Large intestine (tissue), 3 donors: Measurements from ENCODE around the gene ZSCAN23. TPM values are rescaled to one million over a fixed set of nuclear protein-coding genes. Genes with fewer than 3 reads are reported as not detected.
"Not testable (repeated sequence)": the region's sequence is repeated elsewhere in the genome, so short reads cannot be mapped to it uniquely, and the experiment has no call there.

Source experiments
- DNase-seq, 2 donors: peaks; one replicate each; pipeline versions ENCODE4 v3.0.0 to v3.0.0-alpha.2; 2013
- H3K27ac ChIP-seq: one replicate; pipeline ENCODE4 v1.5.1; 2013; ENCODE audit warnings: low read length
- H3K27me3 ChIP-seq: 2 replicates; pipeline ENCODE4 v1.6.1; 2013; ENCODE audit warnings: low read length; ENCODE audit not compliant: control insufficient read depth, insufficient read depth
- H3K36me3 ChIP-seq: 2 replicates; pipeline ENCODE4 v1.6.1; 2013; ENCODE audit warnings: low read length; ENCODE audit not compliant: control insufficient read depth, insufficient read depth
- H3K4me1 ChIP-seq: one replicate; pipeline ENCODE4 v1.6.1; 2013; ENCODE audit warnings: low read length; ENCODE audit not compliant: control insufficient read depth, insufficient read depth
- H3K4me3 ChIP-seq: one replicate; pipeline ENCODE4 v1.5.1; 2013; ENCODE audit warnings: low read length
- H3K9me3 ChIP-seq: one replicate; pipeline ENCODE4 v1.6.1; 2013; ENCODE audit warnings: mild to moderate bottlenecking, low read depth, low read length, moderate library complexity; ENCODE audit not compliant: control insufficient read depth
- WGBS: methylation state at CpG from one replicate; pipeline ENCODE4 v1.1.5; 2013; ENCODE audit warnings: low lambda C conversion rate; ENCODE audit not compliant: insufficient coverage; 5-methylcytosine and 5-hydroxymethylcytosine counted together
- polyA plus RNA-seq: library from polyadenylated mRNA; unstranded; fragments of 120-200 nt; gene quantifications from one replicate; pipeline ENCODE4 v1.2.1, GENCODE V29; 2013

ZSCAN23 gene
- polyA plus RNA-seq, 1 donor: 3.6 TPM

DNA sequence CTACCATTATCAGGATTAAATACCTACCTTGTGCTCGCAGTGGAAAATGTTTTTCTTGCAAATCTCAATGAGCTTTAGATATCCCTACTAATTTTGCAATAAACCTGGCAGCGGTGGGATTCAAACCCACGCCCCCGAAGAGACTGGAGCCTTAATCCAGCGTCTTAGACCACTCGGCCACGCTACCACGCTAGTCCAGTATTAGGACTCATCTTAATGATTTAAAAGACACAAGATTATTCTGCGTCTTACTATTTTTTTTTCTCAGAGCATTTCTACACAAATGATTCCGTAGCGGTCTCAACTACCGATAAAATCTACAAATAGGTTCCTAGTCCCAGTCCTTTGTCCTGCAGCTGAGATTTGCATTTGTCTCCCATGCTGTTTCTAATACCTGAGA lies 35.2 kb upstream of the ZSCAN23 start:
- Histone ChIP-seq H3K36me3 (no peaks in the 10 kb centered on the region), H3K27me3 (peaks cover 60% of the 10 kb centered on the region), H3K27ac (no peak overlapping the region), H3K4me3 (no peak overlapping the region), H3K4me1 (no peaks in the 10 kb centered on the region), H3K9me3 (no peaks in the 10 kb centered on the region)
- WGBS: 72% methylated on average over 11 of the region's 12 CpGs
- DNase-seq: no peak

DNA sequence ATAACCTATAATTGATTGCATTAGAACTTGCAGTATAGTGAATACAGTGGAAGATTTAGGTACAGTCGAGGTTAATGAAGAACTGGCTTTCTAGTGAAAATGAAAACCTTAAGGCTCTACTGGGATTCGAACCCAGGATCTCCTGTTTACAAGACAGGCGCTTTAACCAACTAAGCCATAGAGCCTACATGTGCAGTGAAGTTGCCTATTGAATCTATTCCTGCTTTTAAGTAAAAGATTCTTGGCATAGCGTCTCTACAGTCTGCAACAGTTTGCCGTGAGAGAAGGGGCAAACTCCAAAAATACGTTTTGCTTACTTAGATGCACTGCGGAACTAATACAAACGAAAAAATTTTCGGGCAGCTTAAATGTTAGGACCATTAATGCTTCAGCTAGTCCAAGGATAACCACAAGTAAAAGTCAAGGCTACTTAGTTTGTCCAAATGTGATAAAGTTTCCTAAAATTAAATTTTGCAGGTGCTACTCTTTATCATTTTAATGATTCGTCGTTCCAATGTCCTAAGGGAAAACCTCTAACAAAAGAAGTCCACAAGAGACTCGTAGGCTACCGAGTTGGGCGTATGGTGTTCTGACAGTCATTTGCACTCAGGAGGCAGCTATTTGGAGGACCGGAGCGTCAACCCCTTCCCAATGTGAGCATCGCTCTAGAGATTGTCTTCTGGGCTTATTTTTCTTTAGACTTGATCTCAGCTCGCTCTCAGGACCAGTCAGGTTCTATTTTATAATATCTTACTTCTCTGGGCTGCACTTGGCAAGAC lies 31.3 kb upstream of the ZSCAN23 start:
- DNase-seq: peak in 1 of 2 donors; percentile 33
- H3K4me1 ChIP-seq: no peaks in the 10 kb centered on the region
- H3K27ac ChIP-seq: no peak overlapping the region
- peaks cover 2% of the 10 kb centered on the region for H3K9me3 ChIP-seq
- H3K27me3 ChIP-seq: peaks cover 37% of the 10 kb centered on the region
- 12% methylated on average over 3 of the region's 18 CpGs for whole genome bisulfite sequencing
- H3K36me3 ChIP-seq: no peaks in the 10 kb centered on the region
- no peak overlapping the region for H3K4me3 ChIP-seq

DNA sequence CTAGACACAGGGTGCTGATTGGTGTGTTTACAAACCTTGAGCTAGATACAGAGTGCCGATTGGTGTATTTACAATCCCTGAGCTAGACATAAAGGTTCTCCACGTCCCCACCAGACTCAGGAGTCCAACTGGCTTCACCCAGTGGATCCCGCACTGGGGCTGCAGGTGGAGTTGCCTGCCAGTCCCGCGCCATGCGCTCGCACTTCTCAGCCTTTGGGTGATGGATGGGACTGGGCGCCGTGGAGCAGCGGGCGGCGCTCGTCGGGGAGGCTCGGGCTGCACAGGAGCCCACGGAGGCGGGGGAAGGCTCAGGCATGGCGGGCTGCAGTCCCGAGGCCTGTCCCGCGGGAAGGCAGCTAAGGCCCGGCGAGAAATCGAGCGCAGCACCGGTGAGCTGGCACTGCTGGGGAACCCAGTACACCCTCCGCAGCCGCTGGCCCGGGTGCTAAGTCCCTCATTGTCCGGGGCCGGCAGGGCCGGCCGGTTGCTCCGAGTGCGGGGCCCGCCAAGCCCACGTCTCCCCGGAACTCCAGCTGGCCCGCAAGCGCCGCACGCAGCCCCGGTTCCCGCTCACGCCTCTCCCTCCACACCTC lies 26.0 kb upstream of the ZSCAN23 start:
- H3K4me1 ChIP-seq, H3K27me3 ChIP-seq, H3K27ac ChIP-seq, DNase-seq, H3K9me3 ChIP-seq, H3K4me3 ChIP-seq, H3K36me3 ChIP-seq: not testable (repeated sequence)
- WGBS: no CpG with 5 or more reads among the region's 45 CpGs

DNA sequence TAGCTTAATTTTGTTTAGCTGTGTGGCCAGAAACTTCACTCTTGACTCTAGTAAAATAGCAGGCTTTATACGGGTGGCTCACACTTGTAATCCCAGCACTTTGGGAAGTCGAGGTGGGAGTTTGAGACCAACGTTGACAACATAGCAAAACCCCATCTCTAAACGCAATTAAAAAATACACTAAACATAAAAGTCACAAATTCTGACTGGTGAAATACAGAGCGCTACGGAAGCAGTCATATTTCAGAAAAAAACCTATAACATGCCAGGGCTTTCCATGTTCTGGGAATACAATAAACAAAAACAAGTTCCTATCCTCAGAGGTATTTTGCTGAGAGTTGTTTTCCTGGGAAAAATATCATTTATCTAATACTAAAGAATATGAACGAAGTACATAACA lies 24.8 kb upstream of the ZSCAN23 start:
- 85% methylated on average over 4 of the region's 7 CpGs for WGBS

DNA sequence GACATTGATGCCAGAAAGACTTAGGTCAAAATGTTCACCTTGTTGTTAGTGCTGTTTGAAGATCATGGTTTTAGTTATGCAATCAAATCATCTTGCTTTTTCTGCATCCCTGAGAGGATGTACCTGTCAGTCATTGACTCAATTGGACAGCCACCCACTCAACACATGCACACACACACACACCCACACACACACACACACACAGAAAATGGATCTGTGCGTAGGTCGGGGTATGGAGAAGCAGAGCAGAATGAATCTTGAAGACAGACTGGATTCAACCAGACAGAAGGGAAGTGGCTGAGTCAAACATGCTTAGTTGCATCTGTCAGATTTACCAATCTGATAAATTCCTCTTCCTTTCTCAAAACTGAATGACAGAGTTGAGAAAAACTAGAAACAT lies 19.1 kb upstream of the ZSCAN23 start:
- DNase-seq: no peak
- no peaks in the 10 kb centered on the region for H3K36me3 ChIP-seq
- WGBS: no CpG with 5 or more reads among the region's 2 CpGs
- H3K27me3 ChIP-seq: peaks cover 32% of the 10 kb centered on the region
- H3K27ac ChIP-seq: no peak overlapping the region
- H3K4me1 ChIP-seq: no peaks in the 10 kb centered on the region
- no peak overlapping the region for H3K4me3 ChIP-seq
- no peaks in the 10 kb centered on the region for H3K9me3 ChIP-seq

More for the DNA sequence above, 24.8 kb upstream of the ZSCAN23 start:
- peaks cover 5% of the 10 kb centered on the region for H3K9me3 ChIP-seq
- no peaks in the 10 kb centered on the region for H3K36me3 ChIP-seq
- peaks cover 15% of the 10 kb centered on the region for H3K27me3 ChIP-seq
- DNase-seq: no peak
- no peak overlapping the region for H3K4me3 ChIP-seq
- no peak overlapping the region for H3K27ac ChIP-seq
- H3K4me1 ChIP-seq: no peaks in the 10 kb centered on the region

DNA sequence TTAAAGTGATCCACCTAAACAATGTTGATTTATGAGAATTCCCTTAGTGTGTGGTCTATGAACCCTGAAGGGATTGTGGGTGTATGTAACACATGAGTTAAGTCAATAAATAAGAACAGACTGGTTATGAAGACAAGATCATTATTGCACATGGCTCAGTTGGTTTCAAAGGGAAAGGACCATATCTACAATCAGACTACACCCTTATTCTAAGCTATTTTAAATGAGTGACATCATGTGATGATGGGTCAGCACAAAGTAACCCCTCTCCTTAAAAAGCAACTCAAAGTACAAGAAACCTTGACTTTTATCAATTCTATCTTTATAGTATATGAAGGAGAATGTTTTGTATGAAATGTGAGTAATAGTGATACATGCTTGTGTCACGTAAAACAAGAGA lies 15.3 kb upstream of the ZSCAN23 start:
- H3K27ac ChIP-seq: no peak overlapping the region
- no CpG with 5 or more reads among the region's 1 CpG for WGBS

DNA sequence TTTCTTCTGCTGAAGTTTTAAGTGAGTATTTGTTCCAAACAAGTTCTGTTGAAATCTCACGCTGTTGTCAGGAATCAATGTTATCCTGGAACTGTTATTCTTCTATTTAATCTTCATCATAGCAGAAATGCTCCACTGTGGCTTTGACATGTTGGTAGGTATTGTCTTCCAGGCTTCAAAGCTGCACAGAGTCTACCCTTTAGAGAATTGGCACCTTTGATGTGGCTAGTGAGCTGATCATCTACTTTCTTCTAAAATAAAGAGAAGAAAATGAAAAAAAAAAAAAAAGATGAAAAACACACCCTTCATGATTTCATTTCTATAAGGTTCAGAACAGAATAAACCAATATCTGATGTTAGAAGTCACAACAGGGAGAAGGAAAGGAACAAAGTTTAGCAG lies 5.8 kb upstream of the ZSCAN23 start:
- DNase-seq: no peak
- no peaks in the 10 kb centered on the region for H3K4me1 ChIP-seq
- H3K4me3 ChIP-seq: no peak overlapping the region
- no peaks in the 10 kb centered on the region for H3K36me3 ChIP-seq
- peaks cover 22% of the 10 kb centered on the region for H3K27me3 ChIP-seq
- no CpG with 5 or more reads among the region's 1 CpG for WGBS
- peaks cover 3% of the 10 kb centered on the region for H3K9me3 ChIP-seq
- no peak overlapping the region for H3K27ac ChIP-seq

More for the DNA sequence above, 15.3 kb upstream of the ZSCAN23 start:
- Histone ChIP-seq H3K36me3 (no peaks in the 10 kb centered on the region), H3K9me3 (no peaks in the 10 kb centered on the region), H3K27me3 (peaks cover 34% of the 10 kb centered on the region), H3K4me3 (no peak overlapping the region), H3K4me1 (no peaks in the 10 kb centered on the region)
- DNase-seq: no peak

DNA sequence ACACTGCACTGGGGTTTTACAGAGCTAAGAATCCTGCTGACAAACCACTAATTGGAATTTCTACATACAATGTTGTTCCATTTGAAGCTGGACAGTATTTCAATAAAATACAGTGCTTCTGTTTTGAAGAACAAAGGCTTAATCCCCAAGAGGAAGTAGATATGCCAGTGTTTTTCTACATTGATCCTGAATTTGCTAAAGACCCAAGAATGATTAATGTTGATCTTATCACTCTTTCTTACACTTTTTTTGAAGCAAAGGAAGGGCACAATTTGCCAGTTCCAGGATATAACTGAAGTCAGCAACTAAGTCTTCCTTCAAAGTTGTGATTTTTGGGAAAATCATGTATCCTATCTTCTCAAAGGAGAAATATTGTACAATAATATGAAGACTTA lies 4.2 kb upstream of the ZSCAN23 start:
- H3K27ac ChIP-seq, H3K4me1 ChIP-seq, H3K4me3 ChIP-seq, H3K9me3 ChIP-seq, DNase-seq, H3K36me3 ChIP-seq: not testable (repeated sequence)
- peaks cover 23% of the 10 kb centered on the region for H3K27me3 ChIP-seq

DNA sequence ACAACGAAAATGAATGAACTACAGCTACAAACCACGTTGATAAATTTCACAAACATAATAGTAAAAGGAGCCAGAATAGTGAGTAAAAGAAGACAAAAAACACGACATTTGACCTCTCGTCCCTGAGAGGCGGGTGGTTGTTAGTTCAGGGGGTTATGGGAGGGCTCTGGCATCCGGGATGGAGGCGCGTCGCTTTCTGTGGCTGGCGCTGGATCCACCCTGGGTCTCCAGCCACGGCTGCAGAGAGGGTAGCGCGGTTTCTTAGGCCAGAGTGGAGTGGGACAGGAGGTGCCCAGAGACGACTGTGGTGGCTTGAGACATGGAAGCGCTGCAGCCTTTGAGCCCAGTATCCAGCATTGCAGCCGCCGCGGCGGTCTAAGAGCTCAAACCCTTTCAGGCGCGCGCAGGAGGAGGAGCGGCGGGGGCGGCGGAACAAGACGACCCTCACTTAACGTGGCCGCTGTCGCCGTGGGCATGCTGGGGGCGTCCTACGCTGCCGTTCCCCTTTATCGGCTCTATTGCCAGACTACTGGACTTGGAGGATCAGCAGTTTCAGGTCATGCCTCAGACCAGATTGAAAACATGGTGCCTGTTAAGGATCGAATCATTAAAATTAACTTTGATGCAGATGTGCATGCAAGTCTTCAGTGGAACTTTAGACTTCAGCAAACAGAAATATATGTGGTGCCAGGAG lies 3.7 kb upstream of the ZSCAN23 start:
- Histone ChIP-seq H3K36me3 (no peaks in the 10 kb centered on the region), H3K27me3 (peaks cover 23% of the 10 kb centered on the region), H3K4me1 (no peaks in the 10 kb centered on the region), H3K9me3 (peaks cover 3% of the 10 kb centered on the region), H3K27ac (no peak overlapping the region), H3K4me3 (peak overlapping the region; percentile 39)
- 0% methylated on average over 2 of the region's 36 CpGs for WGBS
- DNase-seq: peak in 1 of 2 donors; percentile 14

DNA sequence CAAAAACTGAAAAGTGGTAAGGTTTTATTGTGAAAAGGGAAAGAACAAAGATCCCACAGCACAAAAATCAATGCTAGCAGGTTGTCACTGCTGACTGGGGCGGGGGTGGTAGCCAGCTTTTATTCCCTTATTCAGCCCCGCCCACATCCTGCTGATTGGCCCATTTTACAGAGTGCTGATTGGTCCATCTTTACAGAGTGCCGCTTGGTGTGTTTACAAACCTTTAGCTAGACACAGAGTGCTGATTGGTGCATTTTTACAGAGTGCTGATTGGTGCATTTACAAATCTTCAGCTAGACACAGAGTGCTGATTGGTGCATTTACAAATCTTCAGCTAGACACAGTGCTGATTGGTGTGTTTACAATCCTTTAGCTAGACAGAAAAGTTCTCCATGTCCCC lies 1.5 kb upstream of the ZSCAN23 start:
- not testable (repeated sequence) for H3K4me1 ChIP-seq, H3K27ac ChIP-seq, H3K9me3 ChIP-seq, H3K4me3 ChIP-seq, H3K36me3 ChIP-seq, DNase-seq
- no CpG with 5 or more reads among the region's 3 CpGs for WGBS
- H3K27me3 ChIP-seq: peaks cover 21% of the 10 kb centered on the region
